DND-41 (cell line): Measurements from ENCODE around the gene SQSTM1.
"Not testable (repeated sequence)": the region's sequence is repeated elsewhere in the genome, so short reads cannot be mapped to it uniquely, and the experiment has no call there.

Source experiments
- ATAC-seq: fragments of 200-7000 bp; cut with Tn5 transposase; 3 replicates; pipeline ENCODE4 v1.9.1; 2021; ENCODE audit warnings: low read depth; ENCODE audit not compliant: insufficient read depth
- DNase-seq: peaks from one replicate; pipeline ENCODE4 v3.0.0-alpha.2; 2020
- H2AFZ ChIP-seq: 2 replicates; pipeline ENCODE4 v1.6.0; 2012; ENCODE audit warnings: low read depth, low read length
- H3K27ac ChIP-seq: 2 replicates; pipeline ENCODE4 v1.5.1; 2012; ENCODE audit warnings: low read length, inconsistent platforms
- H3K27me3 ChIP-seq: fragments of 200-600 bp; sonication (generic); 2 replicates; pipeline ENCODE4 v1.6.0; 2012; ENCODE audit warnings: low read length, mild to moderate bottlenecking, inconsistent platforms; ENCODE audit not compliant: insufficient read depth, poor library complexity
- H3K36me3 ChIP-seq: 2 replicates; pipeline ENCODE4 v1.5.1; 2012; ENCODE audit warnings: low read length, inconsistent platforms; ENCODE audit not compliant: insufficient read depth
- H3K4me1 ChIP-seq: 2 replicates; pipeline ENCODE4 v1.5.1; 2012; ENCODE audit warnings: mild to moderate bottlenecking, low read length; ENCODE audit not compliant: insufficient read depth
- H3K4me2 ChIP-seq: 2 replicates; pipeline ENCODE4 v1.6.0; 2012; ENCODE audit warnings: mild to moderate bottlenecking, moderate library complexity, low read length, inconsistent platforms; ENCODE audit not compliant: insufficient read depth
- H3K4me3 ChIP-seq, 2 experiments: fragments of 200-600 bp in 1 of 2; shearing (Covaris generic) in 1 of 2; 2 replicates each; pipeline ENCODE4 v1.5.1; 2012 to 2016; ENCODE audit warnings: inconsistent platforms in 2 of 2, low read length in 2 of 2, mild to moderate bottlenecking in 2 of 2, low read depth in 1 of 2, moderate library complexity in 1 of 2
- H3K79me2 ChIP-seq: 2 replicates; pipeline ENCODE4 v1.6.0; 2012; ENCODE audit warnings: low read length, inconsistent platforms; ENCODE audit not compliant: insufficient read depth
- H3K9ac ChIP-seq: 2 replicates; pipeline ENCODE4 v1.6.0; 2012; ENCODE audit warnings: low read depth, mild to moderate bottlenecking, inconsistent platforms, low read length, moderate library complexity
- H3K9me3 ChIP-seq: 2 replicates; pipeline ENCODE4 v1.5.1; 2012; ENCODE audit warnings: low read length, moderate library complexity, mild to moderate bottlenecking, inconsistent platforms; ENCODE audit not compliant: insufficient read depth, severe bottlenecking
- H4K20me1 ChIP-seq: 2 replicates; pipeline ENCODE4 v1.6.0; 2012; ENCODE audit warnings: low read length; ENCODE audit not compliant: insufficient read depth
- CTCF ChIP-seq: IDR thresholded peaks from 2 replicates; pipeline ENCODE4 v1.5.1; 2012; ENCODE audit warnings: borderline replicate concordance, low read length, moderate library complexity, mild to moderate bottlenecking; ENCODE audit not compliant: poor library complexity, severe bottlenecking; ENCODE audit errors: extremely low read depth
- EZH2 ChIP-seq: IDR thresholded peaks from 3 replicates; pipeline ENCODE4 v1.6.1; 2012; ENCODE audit warnings: borderline replicate concordance, low read depth, mild to moderate bottlenecking, moderate library complexity, low read length, inconsistent platforms; ENCODE audit not compliant: severe bottlenecking

SQSTM1 gene

GRCh38 chr5:179869641-179870402, 49.1 kb downstream of the SQSTM1 start:
- Histone ChIP-seq H2AFZ (no peak overlapping the region), H3K4me1 (no peaks in the 10 kb centered on the region), H3K79me2 (no peaks in the 10 kb centered on the region), H3K9me3 (no peaks in the 10 kb centered on the region), H3K27me3 (no peaks in the 10 kb centered on the region), H3K4me3 (no peak overlapping the region), H3K9ac (no peak overlapping the region), H4K20me1 (peaks cover 4% of the 10 kb centered on the region; the same call in 1 of the 2 replicates), H3K27ac (no peak overlapping the region), H3K36me3 (peaks cover 89% of the 10 kb centered on the region), H3K4me2 (no peak overlapping the region)
- DNase-seq = no peak
- no peak for ATAC-seq
- TF ChIP-seq CTCF (no peak), EZH2 (no peak)

- peaks cover 89% of the 10 kb centered on the region for H3K36me3 ChIP-seq
- ATAC-seq (no peak), DNase-seq (no peak)
- H3K4me2 ChIP-seq = no peak overlapping the region
- no peak overlapping the region for H2AFZ ChIP-seq
- no peak overlapping the region for H3K9ac ChIP-seq
- H4K20me1 ChIP-seq = peaks cover 4% of the 10 kb centered on the region; the same call in 1 of the 2 replicates
- H3K79me2 ChIP-seq = no peaks in the 10 kb centered on the region
- no peaks in the 10 kb centered on the region for H3K9me3 ChIP-seq
- H3K4me3 ChIP-seq = no peak overlapping the region
- TF ChIP-seq CTCF (no peak), EZH2 (no peak)
- H3K27ac ChIP-seq = no peak overlapping the region
- no peaks in the 10 kb centered on the region for H3K4me1 ChIP-seq
- no peaks in the 10 kb centered on the region for H3K27me3 ChIP-seq
Observed at GRCh38 chr5:179870403-179870903, 49.7 kb downstream of the SQSTM1 start.

- Histone ChIP-seq H3K36me3 (peaks cover 89% of the 10 kb centered on the region), H3K9ac (no peak overlapping the region), H3K4me3 (no peak overlapping the region), H3K9me3 (no peaks in the 10 kb centered on the region), H3K27me3 (no peaks in the 10 kb centered on the region), H2AFZ (no peak overlapping the region), H3K4me1 (no peaks in the 10 kb centered on the region), H4K20me1 (peaks cover 4% of the 10 kb centered on the region; the same call in 1 of the 2 replicates), H3K4me2 (no peak overlapping the region), H3K27ac (no peak overlapping the region), H3K79me2 (no peaks in the 10 kb centered on the region)
- DNase-seq (no peak), ATAC-seq (no peak)
- no peak for TF ChIP-seq CTCF
- TF ChIP-seq EZH2 = no peak
Observed at GRCh38 chr5:179870952-179871351, 50.2 kb downstream of the SQSTM1 start.

- H3K27me3 ChIP-seq, H3K4me2 ChIP-seq, H3K27ac ChIP-seq, DNase-seq, H3K4me1 ChIP-seq, H3K9ac ChIP-seq, H2AFZ ChIP-seq, H4K20me1 ChIP-seq, H3K4me3 ChIP-seq, ATAC-seq, H3K79me2 ChIP-seq, H3K9me3 ChIP-seq: not testable (repeated sequence)
- peaks cover 89% of the 10 kb centered on the region for H3K36me3 ChIP-seq
Observed at GRCh38 chr5:179871533-179871932, 50.8 kb downstream of the SQSTM1 start.
